ENCODE data around the gene IQSEC1. TPM values are rescaled to one million over a fixed set of nuclear protein-coding genes. Genes with fewer than 3 reads are reported as not detected.

The IQSEC1 gene
- total RNA-seq, 1 donor from 2014 or later, result 29.5 TPM

DNA sequence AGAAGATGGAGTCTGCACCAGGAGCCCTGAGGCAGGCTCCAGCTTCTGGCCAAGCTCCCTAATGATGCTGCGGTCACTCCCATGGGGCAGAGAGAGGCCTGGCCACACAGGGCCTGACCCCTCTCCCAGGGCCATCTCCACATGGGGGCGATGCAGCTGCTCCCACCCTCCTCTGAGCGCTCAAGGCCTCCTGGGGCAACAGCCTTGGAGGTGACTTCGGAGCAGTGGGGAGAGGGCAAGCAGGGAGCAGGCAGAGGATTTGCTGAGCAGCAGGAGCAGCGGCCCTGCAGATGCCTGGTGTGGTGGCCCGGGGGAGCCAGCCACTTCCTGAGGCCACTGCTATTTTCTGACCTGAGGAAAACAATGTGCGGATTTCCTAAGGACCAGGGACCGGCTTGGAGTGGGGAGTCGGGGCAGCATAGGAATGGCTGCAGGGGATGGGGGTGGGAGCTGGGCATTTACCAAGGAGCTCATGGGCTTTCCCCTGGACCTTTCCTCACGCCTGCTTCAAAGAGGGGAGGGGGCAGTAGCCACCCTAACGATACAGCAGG lies 150.3 kb downstream of the IQSEC1 start:
- TF ChIP-seq EZH2 (IDR thresholded peaks at IDR 0.05; ENCODE audit: insufficient read depth, low read length), result no peak
- no peak for TF ChIP-seq CTCF (IDR thresholded peaks at IDR 0.05; ENCODE audit: insufficient read depth, low read depth, low read length)
- H3K4me1 Mint-ChIP-seq (ENCODE audit: low read depth, unreplicated experiment), result no peaks in the 10 kb centered on the region
- H3K4me2 ChIP-seq (ENCODE audit: low read length), result no peak overlapping the region
- H3K9ac ChIP-seq (ENCODE audit: low read length), result no peak overlapping the region
- H3K9me3 ChIP-seq (ENCODE audit: insufficient read depth, low read depth, low read length), result no peaks in the 10 kb centered on the region
- H2AFZ ChIP-seq (ENCODE audit: low read depth, low read length), result no peak overlapping the region
- no peak overlapping the region for H3K4me3 ChIP-seq (ENCODE audit: insufficient read depth, low read depth, low read length)
- H3K27me3 ChIP-seq (ENCODE audit: insufficient read depth, low read length), result no peaks in the 10 kb centered on the region
- no peak for DNase-seq (ENCODE audit: low read depth)
- H3K4me3 Mint-ChIP-seq (ENCODE audit: unreplicated experiment), result no peak overlapping the region
- no peak overlapping the region for H3K27ac ChIP-seq (ENCODE audit: low read depth, low read length)
- no peaks in the 10 kb centered on the region for H3K27me3 Mint-ChIP-seq (ENCODE audit: low read depth, unreplicated experiment)
- no peak overlapping the region for H3K27ac Mint-ChIP-seq (ENCODE audit: unreplicated experiment)
- peaks cover 37% of the 10 kb centered on the region for H4K20me1 ChIP-seq (ENCODE audit: insufficient read depth, low read length)
- H3K79me2 ChIP-seq (ENCODE audit: insufficient read depth, low read length), result no peaks in the 10 kb centered on the region
- peaks cover 8% of the 10 kb centered on the region for H3K4me1 ChIP-seq (ENCODE audit: insufficient read depth, low read length)
- no peaks in the 10 kb centered on the region for H3K36me3 ChIP-seq (ENCODE audit: insufficient read depth, low read length)
- H3K9me3 Mint-ChIP-seq (ENCODE audit: unreplicated experiment), result no peaks in the 10 kb centered on the region
- H3K36me3 Mint-ChIP-seq (ENCODE audit: low read depth, unreplicated experiment), result peaks cover 4% of the 10 kb centered on the region
- no peak for FAIRE-seq

GRCh38 chr3:12922306-12922705 lies 150.9 kb downstream of the IQSEC1 start:
- no peaks in the 10 kb centered on the region for H3K4me1 Mint-ChIP-seq (ENCODE audit: low read depth, unreplicated experiment)
- no peaks in the 10 kb centered on the region for H3K79me2 ChIP-seq (ENCODE audit: insufficient read depth, low read length)
- no peak overlapping the region for H3K9ac ChIP-seq (ENCODE audit: low read length)
- H3K9me3 ChIP-seq (ENCODE audit: insufficient read depth, low read depth, low read length), result no peaks in the 10 kb centered on the region
- H4K20me1 ChIP-seq (ENCODE audit: insufficient read depth, low read length), result peaks cover 35% of the 10 kb centered on the region
- no peak overlapping the region for H3K4me3 Mint-ChIP-seq (ENCODE audit: unreplicated experiment)
- no peaks in the 10 kb centered on the region for H3K36me3 ChIP-seq (ENCODE audit: insufficient read depth, low read length)
- H3K27ac ChIP-seq (ENCODE audit: low read depth, low read length), result no peak overlapping the region
- no peaks in the 10 kb centered on the region for H3K9me3 Mint-ChIP-seq (ENCODE audit: unreplicated experiment)
- TF ChIP-seq EZH2 (IDR thresholded peaks at IDR 0.05; ENCODE audit: insufficient read depth, low read length) (no peak), CTCF (IDR thresholded peaks at IDR 0.05; ENCODE audit: insufficient read depth, low read depth, low read length) (no peak)
- DNase-seq (ENCODE audit: low read depth) (no peak), FAIRE-seq (no peak)
- H3K27ac Mint-ChIP-seq (ENCODE audit: unreplicated experiment), result no peak overlapping the region
- H2AFZ ChIP-seq (ENCODE audit: low read depth, low read length), result no peak overlapping the region
- no peak overlapping the region for H3K4me2 ChIP-seq (ENCODE audit: low read length)
- H3K36me3 Mint-ChIP-seq (ENCODE audit: low read depth, unreplicated experiment), result peaks cover 5% of the 10 kb centered on the region
- H3K27me3 ChIP-seq (ENCODE audit: insufficient read depth, low read length), result no peaks in the 10 kb centered on the region
- H3K27me3 Mint-ChIP-seq (ENCODE audit: low read depth, unreplicated experiment), result no peaks in the 10 kb centered on the region
- peaks cover 8% of the 10 kb centered on the region for H3K4me1 ChIP-seq (ENCODE audit: insufficient read depth, low read length)
- H3K4me3 ChIP-seq (ENCODE audit: insufficient read depth, low read depth, low read length), result no peak overlapping the region

- TF ChIP-seq CTCF (IDR thresholded peaks at IDR 0.05; ENCODE audit: insufficient read depth, low read depth, low read length) (no peak), EZH2 (IDR thresholded peaks at IDR 0.05; ENCODE audit: insufficient read depth, low read length) (no peak)
- H3K36me3 Mint-ChIP-seq (ENCODE audit: low read depth, unreplicated experiment), result peaks cover 5% of the 10 kb centered on the region
Measured at GRCh38 chr3:12921736-12922135, 151.5 kb downstream of the IQSEC1 start.

More at GRCh38 chr3:12921736-12922135, 151.5 kb downstream of the IQSEC1 start:
- Mint-ChIP-seq H3K9me3 (ENCODE audit: unreplicated experiment) (no peaks in the 10 kb centered on the region), H3K4me1 (ENCODE audit: low read depth, unreplicated experiment) (no peaks in the 10 kb centered on the region), H3K27me3 (ENCODE audit: low read depth, unreplicated experiment) (no peaks in the 10 kb centered on the region), H3K27ac (ENCODE audit: unreplicated experiment) (no peak overlapping the region), H3K4me3 (ENCODE audit: unreplicated experiment) (no peak overlapping the region)
- Histone ChIP-seq H3K4me2 (ENCODE audit: low read length) (no peak overlapping the region), H3K79me2 (ENCODE audit: insufficient read depth, low read length) (no peaks in the 10 kb centered on the region), H3K27ac (ENCODE audit: low read depth, low read length) (no peak overlapping the region), H3K9ac (ENCODE audit: low read length) (no peak overlapping the region), H3K27me3 (ENCODE audit: insufficient read depth, low read length) (no peaks in the 10 kb centered on the region), H2AFZ (ENCODE audit: low read depth, low read length) (no peak overlapping the region), H3K36me3 (ENCODE audit: insufficient read depth, low read length) (no peaks in the 10 kb centered on the region), H3K4me1 (ENCODE audit: insufficient read depth, low read length) (peaks cover 8% of the 10 kb centered on the region), H4K20me1 (ENCODE audit: insufficient read depth, low read length) (peaks cover 34% of the 10 kb centered on the region), H3K4me3 (ENCODE audit: insufficient read depth, low read depth, low read length) (no peak overlapping the region), H3K9me3 (ENCODE audit: insufficient read depth, low read depth, low read length) (no peaks in the 10 kb centered on the region)
- no peak for DNase-seq (ENCODE audit: low read depth)
- no peak for FAIRE-seq
